ENCODE measurements around the gene UGT1A10.

UGT1A10 gene

DNA sequence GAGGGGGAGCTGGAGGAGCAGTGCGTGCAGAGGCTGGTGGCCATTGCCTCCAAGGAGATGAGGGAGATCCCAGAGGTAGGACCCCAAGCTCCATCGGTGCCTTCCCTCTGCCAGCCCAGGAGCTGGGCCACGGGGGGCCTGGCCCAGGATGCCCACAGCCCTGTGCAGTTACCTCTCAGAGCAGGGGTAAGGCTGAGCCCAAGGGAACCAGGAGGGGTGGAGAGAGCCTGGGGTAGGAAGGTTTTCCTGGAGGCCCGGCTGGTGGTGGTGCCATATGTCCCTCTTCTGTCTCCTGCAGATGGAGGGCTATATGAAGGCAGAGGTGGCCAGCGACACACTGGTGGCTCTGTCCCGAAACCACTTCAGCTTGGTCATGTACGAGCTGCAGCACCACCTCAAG is 153.3 kb downstream of the UGT1A10 start:
- DNase-seq: no peak

DNA sequence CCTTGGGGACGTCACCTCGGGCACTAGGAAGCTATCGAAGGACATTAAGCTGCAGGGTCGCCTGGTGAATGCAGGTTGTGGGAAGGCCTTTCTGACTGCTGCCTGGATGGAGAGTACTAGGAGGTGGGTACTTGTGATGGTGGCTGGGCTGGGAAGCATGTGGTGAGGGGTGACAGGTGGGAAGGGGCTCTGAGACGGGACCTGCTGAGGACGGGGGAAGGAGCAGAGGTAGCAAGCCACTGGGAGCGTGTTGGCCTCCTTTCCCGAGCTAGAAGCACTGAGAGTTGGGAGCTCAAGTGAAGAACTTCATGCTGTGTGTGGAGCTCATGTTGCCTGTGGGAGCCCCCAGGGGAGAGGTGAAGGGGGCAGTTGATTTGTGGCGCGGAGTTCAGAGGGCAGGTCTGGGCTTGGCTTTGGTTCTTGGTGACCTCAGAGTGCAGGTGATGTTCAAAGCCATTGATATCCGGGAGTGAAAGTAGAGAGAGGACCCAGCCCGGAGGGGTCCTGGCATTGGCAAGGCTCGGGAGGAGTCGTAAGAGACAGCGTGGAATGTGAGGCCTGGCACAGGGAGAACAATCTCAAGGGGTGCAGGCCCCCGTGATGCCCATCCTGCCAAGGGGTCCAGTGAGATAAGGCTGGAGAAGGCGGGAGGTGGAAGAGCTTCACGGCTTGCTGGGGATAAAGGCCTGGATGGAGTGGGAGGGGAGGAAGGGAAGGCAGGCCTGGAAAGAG is 155.1 kb downstream of the UGT1A10 start:
- DNase-seq: no peak

DNA sequence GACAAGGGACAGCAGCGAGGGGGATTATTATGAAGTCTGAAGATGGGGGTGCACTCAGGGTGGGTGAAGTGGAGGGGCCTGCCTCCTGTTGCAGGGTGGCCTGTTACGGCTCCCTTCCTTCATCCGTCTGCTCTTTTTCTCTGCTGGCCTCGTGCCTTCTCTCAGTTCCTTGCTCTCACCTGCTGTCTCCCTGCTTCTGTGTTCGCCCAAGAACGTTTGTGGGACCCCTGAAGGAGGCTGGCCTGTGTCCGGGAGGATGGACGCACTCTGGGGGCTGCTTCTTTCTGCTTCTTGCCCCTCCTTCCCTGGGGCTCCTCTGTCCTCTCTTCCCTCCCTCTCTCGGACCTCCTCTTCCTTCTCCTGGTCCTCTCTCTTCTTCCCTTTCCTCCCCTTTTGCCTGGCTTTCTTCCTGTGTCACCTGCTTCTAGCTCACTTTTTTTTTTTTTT is 155.7 kb downstream of the UGT1A10 start:
- no peak for DNase-seq

DNA sequence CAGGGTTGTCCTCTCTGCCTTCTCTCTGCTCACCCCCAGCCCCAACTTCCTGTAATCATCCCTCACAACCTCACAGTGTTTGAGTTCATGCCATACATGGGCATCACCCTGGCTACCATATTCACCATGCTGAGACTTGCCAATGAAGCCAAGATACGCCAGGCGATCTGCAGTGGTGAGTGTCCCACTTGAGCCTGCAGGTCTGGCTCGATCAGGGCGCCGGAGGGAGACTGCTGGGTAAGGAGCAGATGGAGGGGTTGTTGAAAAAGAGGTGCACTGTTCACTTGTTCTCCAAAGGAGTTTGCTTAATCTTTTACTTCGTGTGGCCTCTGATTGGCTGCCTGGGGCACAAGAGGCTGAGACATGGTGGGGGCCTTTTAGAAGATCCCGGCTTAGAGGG is 156.5 kb downstream of the UGT1A10 start:
- DNase-seq: no peak

DNA sequence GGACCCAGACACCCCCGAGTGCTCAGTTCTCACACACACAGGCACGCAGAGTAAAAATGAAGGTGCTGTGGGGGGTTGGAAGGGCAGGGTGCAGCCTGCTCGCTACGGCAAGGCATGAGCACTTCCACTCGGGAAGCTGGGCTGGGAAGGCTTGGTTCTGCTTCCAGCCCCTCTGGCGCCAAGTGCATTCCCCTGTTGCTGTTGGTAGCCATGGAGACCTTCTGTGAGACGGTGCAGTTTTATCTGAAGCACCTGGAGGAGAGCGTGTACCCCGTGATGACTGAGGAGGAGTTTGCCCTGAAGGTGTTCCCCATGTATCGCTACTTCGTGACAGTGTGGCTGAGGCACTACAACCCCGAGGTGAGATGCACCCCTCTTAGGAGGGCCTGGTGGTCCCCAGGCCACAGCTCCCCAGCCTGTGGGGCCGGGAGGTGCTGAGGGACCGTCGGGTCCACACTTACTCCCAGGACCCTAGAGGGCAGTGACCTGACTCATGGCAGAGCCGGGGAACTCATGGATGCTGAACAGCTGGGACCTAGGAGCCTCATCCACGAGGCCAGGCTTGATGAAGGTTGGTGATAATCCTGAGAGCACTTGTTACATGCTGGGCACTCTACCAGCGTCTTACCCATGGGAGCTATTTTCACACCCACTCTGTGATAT is 157.3 kb downstream of the UGT1A10 start:
- no peak for DNase-seq

DNA sequence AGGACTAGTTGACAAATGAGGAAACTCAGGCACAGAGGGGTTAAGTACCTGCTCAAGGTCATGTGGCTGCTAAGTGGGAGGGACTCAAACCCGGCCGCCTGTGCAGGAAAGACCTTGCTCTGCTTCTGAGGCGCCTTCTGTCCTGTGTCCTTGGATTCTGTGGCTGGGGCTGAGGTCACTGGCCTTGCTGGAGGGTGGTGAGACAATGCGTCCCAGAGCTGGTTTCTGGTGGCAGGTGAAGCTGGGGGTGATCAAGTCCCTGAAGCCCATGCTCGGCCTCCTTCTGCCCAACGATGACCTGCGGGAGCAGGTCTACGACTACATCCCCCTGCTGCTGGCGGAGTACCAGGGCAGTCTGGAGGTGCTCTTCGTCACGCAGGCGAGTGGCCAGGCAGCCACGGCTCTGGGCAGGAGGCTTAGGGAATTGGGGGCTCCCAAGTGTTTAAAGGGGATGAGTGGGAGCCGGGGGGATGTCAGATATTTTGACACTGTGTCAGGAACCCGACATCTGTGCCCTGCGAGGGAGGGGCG is 157.9 kb downstream of the UGT1A10 start:
- DNase-seq: no peak

DNA sequence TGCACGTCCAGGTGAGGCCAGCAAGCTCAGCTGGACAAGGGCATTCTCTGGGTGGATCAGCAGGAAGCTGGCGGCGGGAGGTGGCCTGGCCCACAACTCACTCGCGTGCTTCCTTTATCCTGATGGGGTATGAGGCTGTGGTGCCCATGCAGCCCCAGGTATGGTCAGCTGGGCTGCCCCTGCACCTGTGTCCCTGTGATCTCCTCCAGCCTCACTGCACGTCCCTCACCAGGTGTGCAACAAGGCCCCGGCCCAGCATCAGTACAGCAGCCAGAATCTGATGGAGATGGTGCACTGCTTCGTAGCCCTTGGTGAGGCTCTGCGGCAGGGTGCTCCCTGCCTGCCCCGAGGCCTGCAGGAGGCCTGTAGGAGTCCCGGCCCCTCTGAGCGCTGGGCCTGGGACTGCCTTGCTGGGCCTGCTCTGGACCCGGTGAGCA is 159.5 kb downstream of the UGT1A10 start:
- no peak for DNase-seq

DNA sequence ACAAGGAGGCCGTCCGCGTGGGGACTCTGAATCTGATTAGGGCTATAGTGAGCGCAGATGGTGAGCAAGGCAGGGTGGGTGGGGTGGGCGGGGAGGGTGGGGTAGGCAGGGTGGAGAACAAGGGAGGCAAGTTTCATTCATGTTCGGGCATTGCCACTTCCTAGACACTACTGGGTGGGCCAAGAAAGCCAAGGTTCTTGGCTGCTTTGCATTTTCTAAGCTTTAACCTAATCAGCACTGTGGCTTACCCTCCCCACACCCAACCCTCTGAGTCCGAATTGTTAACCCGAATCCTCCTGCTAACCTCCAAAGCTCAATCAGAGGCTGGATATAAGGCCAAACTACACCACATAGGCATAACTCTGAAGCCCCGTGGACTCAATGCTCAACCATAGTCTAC is 160.0 kb downstream of the UGT1A10 start:
- no peak for DNase-seq

DNA sequence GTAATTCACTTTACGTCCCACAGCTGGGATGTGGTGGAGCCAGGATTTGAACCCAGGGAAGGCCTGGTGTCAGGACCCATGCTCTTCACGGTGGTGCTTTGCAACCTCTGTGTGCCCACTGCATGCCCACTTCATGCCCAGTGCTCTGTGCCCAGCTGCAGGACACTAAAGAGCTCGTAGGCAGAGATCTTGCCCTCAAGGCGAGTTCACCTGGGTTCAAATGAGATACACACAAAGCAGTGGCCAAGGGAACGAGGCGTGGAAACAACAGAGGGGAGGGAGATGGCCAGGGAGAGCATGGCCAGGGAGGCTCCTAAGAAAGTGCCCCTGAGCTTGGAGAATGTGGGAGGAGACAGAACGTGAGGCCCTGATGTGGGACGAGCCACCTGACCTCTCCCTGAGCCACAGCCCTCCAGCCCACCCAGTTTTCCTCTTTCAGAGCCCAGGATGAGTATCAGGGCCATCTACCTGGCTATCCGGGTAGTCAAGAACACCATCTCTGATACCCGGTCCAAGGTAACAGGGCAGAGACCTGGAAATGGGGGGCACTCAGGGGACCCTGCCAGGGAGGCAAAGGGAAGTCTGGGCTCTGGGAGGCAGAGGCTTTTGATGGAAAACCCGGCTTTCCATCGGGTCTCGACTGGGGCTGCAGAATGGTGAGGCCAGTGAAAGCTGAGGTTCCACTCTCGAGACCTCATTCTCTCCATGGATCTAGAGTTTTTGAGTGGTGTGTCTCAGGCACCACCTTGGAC is 162.3 kb downstream of the UGT1A10 start:
- no peak for DNase-seq

DNA sequence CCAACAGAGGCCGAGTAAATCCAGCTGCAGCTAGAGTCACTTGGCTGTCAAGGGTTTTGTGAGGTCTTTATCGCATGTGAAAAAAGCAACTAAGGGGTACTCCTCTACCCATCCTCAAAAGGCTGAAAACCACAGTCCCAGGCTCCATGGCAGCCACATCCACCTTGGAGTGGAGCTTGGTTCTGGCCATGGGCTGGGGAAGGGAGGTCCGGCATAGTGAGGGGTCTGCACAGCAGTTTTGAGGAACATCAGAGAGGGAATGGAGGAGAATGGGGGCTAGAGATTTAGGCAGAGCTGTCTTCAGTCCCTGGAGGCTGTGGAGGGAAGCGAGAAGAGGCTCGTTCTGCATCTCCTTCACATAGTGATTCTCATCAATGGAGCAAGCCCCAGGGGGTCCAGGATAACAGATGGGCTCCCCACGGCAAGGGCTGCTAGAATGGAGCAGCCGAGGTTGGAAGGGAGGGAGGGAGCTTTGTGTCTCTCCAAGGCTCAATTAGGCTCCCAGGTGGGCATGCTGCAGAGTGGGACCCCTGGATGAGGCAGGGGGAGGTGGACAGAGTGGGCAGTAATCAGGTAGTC is 162.9 kb downstream of the UGT1A10 start:
- no peak for DNase-seq

DNA sequence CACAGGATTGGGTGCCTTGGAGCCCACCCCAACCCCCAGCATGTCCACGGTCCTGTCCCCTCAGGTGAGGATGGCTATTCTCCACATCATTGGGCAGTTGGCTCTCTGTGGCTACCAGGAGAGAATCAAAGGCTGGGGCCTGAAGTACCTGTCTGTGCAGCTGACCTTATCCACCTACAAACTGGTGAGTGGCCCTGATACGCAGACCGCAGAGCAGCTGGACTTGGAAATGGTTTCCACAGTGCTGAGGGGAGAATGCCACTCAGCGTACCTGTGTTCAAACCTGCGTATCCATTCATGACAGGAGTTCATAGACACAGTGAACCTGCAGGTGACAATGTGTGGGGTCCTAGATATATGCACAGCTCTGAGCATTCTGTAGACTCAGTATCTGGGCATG is 163.5 kb downstream of the UGT1A10 start:
- no peak for DNase-seq

DNA sequence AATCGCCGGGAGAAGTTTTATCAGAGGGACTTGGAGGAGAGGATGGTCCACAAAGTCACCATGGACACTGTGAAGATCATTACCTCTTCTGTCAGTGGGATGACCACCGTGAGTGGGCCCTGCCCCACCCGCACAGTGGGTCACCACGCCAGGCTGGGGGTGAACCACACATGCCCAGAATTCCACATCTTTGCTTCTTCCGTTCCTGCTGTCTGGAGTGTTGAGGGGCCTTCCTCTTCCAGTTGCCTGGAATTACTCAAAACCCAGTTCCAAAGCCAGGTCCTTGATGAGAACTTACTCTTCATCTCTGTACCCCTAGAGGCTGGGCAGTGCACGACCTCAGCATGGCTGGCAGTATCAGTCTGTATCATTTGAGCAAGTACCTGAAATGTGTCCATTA is 164.0 kb downstream of the UGT1A10 start:
- DNase-seq: no peak

DNA sequence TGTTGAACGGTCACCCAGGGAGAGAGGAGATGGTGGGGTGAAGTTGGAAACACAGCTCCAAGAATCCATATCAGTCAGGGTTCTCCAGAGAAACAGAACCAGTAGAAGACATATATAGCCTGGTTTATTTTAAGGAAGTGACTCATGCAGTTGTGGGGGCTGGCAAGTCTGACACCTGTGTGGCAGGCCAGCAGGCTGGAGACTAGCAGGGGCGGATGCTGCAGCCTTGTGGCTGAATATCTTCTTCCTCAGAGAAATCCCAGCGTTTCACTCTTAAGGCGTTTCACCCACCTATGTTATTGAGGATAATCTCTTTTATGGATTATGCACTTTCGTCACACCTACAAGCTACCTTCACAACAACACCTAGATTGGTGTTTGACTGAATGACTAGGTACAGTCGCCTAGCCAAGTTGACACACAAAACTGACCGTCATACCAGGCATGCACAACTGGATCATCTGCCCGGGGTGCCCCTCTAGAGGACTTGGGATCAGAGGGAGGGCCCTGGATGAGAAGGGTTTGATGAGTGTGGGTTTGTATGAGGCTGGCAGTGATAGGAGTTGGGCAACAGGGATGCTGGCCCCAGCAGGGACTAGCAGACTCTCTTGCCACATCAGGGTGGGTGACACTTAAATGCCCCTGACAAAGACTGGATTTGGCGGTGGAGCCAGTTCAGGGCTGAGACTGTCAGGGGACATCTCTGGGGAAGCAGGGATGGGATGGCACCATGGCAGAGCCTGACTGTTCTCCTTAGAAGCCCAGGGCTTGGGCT is 165.3 kb downstream of the UGT1A10 start:
- no peak for DNase-seq

DNA sequence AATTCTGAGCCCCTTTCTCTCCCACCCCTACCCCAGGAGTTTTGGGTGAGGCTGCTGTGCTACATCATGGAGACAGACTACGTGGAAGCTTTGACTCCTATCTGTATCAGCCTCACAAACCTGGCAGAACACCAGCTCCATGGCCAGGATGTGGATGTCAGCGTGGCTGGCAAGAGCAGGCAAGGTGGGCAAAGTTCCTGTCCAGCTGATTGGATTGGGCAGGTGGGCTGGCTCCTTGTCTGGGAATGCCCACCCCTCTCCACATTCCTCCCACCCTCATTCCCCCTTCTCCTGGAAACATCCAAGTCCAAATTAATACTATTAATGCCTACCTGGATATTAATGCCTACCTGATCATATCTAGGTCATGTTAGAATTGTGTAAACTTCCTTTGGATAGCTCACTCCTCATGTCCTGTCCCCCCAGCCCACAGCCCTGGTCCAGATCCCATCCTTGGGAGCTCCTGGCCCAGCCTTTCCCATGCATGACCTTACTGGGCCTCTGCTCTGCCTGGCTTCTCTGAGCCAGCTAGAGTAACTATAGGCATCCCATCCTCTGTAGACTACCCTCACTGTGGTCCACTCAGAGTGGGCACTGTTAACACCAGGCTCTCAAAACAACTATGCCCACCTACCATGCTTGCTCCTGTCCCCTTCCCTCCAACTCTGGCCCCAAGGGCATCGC is 166.0 kb downstream of the UGT1A10 start:
- DNase-seq: no peak

DNA sequence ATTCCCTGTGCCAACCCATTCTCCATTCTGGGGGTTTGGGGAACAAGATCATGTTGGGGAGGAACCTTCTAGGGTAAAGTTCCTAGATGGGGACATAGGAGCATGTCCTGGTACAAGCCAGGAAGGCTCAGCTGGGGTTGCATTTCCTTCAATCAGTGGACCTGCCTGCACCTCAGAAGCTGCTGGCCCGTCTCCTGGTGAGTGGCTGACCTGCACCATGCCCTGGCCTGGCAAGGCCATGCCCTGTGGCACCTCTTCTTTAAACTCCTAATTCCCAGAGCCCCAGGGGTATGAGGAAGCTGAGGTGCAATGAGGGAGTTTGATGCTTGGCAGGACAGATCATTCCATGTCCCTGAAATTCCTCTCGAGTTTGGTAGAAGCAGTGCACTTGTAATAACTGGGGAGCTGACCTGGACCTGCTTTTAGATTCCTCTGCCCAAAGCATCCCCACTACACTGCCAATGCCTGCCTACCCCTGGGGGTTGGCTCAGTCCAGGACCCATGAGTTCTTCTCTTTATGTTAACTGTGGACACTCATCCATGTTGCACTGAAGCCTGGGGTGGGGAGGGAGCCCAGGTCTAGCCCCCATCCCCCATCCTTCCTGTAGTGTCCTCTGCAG is 167.2 kb downstream of the UGT1A10 start:
- DNase-seq: no peak

DNA sequence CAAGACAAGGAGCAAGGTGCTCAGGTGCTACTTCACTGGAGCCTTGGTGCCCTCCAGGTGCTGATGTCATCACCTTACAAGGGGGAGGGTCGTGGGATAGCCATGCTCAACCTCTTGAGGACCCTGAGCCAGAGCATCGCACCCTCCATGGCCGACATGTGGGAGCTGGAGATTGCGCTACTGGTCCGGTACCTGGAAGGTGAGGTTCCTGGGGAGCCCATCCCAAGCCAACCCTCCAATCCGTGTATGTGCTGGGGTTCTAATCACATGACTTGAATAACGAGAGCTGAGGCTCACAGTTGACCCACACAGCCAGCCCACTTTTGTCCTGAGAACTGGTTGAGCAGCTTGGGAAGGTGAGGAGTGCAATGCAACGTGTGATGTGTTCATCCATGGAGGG is 167.7 kb downstream of the UGT1A10 start:
- no peak for DNase-seq

DNA sequence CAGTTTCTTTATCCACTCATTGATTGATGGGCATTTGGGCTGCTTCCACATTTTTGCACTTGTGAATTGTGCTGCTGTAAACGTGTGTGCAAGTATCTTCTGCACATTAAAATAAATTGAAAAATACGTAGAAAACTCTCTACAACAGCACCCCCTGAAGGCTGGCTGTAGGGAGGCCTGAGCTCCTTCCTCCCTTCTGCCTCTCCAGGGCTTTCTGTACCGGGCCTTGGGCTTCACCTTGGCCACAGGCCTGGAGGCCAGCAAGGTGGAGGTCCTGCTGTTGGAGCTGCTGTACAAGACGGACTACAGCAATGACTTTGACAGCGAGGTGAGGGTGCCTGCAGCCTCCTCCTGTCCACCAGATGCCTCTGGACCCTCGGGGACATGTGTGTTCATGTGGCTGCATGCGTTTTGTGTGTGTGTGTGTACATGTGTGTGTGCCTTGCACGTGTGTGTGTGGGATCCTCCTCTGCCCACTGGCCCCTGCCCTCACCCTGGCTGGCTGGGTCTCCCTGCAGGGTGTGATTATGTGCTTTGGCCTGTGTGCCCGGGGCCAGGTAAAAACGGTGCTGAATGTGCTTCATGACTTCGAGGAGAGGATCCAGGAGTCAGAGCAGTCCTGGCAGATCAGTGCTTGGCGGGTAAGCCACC is 171.1 kb downstream of the UGT1A10 start:
- no peak for DNase-seq

DNA sequence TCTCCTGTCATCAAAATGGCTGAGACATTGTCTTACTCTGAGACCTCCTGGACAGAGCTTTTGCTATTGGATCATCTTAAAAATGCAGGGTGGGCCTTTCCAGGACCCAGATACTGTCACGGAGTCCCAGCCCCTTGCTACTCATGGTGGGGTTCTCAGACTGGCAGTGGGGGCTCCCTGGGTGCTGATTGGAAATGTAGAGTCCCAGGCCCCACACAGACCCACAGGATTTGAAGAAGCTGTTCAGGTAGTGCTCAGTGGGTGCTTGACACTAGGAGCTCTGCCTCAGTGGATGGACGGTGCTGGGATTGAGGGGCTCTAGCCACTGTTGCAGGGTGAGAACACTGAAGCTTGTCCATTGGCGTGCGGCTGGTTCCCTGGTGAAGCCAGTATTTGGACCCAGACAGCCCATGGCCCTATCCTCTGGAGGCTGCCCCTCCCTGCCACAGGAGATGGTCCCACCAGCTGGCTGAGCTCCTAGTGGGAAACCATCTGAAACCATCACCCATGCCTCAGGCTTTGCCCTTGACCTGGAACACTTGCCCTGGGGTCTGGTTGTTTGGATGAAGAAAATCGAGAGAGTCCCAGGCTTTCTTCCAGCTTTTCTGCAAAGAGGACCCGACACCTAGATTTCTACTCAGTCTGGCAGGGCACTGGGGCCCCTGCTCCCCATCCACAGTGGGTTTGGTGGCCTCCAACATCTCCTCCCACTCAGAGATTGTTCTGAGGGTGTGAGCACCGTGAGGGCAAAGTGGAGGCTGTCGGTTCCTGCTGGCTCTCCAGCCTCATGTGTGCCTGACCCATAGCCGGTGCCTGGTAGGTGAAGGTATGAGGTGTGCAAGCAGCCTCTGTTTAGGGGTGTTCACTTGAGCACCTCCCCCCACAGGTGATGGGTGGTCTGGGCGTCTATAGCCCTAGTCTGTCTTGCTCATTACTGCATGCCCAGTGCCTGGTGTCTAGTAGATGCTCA is 172.0 kb downstream of the UGT1A10 start:
- no peak for DNase-seq

DNA sequence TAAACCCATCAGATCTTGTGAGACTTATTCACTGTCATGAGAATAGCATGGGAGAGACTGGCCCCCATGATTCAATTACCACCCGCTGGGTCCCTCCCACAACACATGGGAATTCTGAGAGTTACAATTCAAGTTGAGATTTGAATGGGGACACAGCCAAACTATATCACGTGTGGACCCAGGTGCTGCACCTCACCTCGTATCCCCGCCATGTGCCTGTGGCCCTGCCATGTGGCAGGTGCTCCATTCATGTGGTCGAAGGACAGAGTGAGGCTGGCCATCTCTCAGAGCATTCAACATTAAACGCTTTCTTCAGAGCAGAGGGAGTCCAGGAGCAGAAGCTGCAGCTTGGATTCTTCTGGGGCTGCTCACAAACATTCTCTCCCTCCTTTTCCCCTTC is 174.1 kb downstream of the UGT1A10 start:
- no peak for DNase-seq

DNA sequence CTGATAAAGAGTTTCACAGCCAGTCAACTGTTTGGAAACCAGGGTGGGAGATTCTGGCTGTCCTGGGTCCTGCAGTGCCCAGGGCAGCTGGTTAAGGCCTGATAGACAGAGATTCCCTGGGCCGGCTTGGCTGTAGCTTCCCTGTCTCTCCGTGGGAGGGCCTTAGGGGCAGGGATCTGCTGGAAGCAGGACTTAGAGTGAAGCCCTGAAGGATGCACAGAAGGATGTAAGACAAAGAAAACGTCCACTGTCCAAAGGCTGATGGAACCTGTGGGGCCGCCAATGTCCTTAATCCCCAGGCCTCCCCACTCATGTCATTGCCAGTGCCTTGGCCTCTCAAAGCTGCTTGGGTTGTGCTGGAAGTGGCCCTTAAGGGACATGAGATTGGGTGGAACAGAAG is 174.8 kb downstream of the UGT1A10 start:
- no peak for DNase-seq

All from AML-193 (cell line).